ENCODE results near the gene FREM2.

The FREM2 gene

GRCh38 chr13:38686577-38687245 lies at the start of gene FREM2:
Gene FREM2, plus strand, starts transcription at chr13:38687077. Its CDS starts 268 bp downstream, at chr13:38687345.
- no peak for DNase-seq (ENCODE audit: low spot score)

GRCh38 chr13:38637576-38637975 lies 49.3 kb upstream of the FREM2 start:
- no peak for DNase-seq (ENCODE audit: low spot score)

DNA sequence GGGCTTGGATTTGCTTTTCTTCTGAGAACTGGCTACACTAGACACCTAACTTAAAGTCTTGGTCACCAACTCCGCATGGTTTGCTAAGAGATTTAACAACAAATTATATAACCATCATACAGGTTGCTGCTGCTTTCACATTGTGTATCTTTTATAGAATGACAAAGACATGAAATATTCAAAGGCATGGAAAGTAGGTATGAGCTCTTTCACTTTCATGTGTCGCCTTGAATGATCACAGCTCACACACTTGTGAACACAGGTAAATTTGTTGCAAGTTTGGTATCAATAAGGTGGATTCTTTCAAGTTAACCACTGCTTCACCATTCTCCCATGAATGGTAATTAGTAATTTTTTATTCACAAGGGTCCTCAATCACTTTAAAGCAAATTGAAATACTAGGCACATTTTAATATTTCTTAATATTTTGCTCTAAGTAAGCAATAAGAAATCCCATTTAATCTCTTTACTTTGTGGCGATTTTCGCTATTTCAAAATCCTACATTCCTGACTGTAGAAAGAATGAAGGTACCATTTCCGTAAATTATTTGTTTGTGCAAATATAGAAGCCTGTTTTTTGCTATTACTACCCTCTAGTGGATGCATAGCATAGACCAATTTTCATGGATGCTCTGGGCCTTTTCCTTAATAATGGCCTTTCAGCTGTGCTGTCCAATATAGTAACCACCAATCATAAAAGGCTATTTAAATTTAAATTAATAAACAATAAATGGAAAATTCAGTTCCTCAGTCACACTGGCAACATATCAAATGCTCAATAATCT lies 45.5 kb upstream of the FREM2 start:
- DNase-seq (ENCODE audit: low spot score): no peak

DNA sequence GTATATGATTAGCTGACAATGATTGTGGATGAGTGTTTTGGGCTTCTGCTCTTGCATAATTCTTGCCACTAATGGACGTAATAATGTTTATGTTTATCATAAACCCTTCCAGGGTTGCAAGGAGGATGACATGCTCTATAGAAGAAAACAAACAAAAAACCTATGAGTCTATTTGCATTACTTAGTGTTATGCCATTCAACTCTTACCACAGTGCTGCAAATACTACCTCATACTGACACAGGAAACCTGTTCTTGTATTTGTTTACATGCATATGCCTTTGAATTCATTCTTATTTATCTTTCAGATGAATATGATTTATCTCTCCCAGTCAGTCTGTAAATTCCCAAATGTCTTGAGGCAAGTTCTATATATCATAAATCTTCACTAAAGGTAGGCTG lies 39.6 kb upstream of the FREM2 start:
- no peak for DNase-seq (ENCODE audit: low spot score)

GRCh38 chr13:38648912-38649311 lies 38.0 kb upstream of the FREM2 start:
- no peak for DNase-seq (ENCODE audit: low spot score)

DNA sequence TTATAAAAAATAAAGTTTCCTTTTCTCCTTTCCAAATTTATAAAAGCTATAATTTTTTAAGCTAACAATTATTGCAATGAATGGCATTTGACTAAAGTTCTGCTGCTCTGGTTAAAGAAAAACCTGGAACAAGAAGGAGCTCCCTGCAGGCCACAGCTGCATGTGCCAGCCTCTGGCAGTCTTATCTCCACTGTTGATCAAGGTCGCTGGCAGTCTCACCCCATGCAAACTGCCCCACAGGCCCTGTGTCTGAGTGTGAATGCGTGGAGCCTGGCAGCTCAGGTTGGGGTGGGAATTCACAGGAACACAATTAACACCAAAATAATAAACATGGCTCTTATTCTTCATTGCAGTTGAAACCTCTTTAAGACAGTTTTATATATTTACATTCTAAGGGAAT lies 30.2 kb upstream of the FREM2 start:
- DNase-seq (ENCODE audit: low spot score): no peak

DNA sequence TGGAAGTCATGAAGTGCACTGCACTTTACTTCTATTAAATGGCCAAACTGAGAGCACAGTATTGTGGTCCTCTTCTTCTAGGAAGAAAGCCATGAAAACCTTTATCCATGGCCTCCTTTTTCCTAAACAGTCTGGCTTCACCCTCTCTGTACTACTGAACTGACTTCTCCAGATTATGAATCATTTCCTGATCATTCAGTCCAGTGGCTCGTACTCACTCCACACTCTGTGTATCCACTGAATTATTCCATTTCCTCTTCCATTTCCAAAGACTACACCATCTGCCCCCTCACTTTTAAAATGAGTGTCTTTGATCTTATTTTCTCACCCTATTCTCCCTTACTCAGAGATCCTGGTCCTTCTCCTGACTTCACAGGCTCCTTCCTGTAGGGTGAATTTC lies 29.7 kb upstream of the FREM2 start:
- no peak for DNase-seq (ENCODE audit: low spot score)

DNA sequence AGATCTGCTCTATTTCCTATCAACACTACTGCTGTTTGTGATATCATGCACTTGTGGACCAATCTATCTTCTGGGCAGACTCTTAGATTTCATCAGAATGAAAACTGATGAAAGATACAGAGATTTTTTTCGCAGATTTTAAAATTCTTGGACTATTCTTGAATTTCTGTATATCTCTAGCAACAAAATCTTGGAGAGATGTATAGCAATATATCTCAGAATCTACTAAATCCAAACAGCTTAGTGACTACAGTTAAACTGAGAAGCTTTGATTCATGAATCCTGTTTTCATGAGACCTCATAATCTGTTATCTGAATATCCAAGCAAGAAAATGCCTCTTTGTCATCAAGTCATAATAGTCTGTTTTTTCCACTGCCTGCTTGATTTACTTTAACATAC lies 28.0 kb upstream of the FREM2 start:
- no peak for DNase-seq (ENCODE audit: low spot score)

GRCh38 chr13:38661010-38661675 lies 25.7 kb upstream of the FREM2 start:
- no peak for DNase-seq (ENCODE audit: low spot score)

- no peak for DNase-seq (ENCODE audit: low spot score)
These were observed 24.5 kb upstream of the FREM2 start for GRCh38 chr13:38662362-38662761.

- DNase-seq (ENCODE audit: low spot score): no peak
These were observed 22.0 kb upstream of the FREM2 start for GRCh38 chr13:38664906-38665305.

GRCh38 chr13:38667526-38668109 lies 19.3 kb upstream of the FREM2 start:
- no peak for DNase-seq (ENCODE audit: low spot score)

DNA sequence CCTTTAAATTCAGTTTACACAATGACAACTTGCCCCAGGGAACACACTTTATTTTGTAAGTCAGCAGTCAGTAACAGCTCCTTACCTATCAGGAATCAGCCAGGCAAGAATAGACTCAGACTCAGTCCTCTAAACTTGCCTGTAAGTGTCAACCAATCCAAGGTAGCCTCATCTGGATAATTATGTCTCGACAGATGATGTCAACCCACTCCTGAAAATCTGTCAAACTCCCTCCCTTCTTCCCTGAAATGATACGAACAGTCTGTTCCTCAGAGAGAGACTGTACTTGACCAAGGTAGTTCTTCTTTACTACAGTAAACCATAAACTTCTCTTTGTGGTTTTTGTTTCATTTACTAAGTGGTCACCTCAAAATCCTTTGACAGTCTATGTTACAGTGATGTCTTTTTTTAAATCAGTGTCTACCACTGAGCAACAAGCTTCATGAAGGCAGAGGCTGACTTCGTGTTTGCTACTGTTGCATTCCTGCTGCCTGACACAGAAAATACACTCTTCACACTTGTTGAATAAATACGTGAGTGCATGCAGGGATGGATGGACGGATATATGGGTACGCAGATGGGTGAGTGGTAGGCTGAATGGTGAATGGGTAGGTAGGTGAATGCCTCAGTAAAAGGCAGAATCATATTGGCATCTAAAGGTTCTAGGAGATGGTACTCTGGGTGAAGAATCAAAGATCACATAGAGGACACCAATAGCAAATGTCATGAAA lies 17.5 kb upstream of the FREM2 start:
- no peak for DNase-seq (ENCODE audit: low spot score)

DNA sequence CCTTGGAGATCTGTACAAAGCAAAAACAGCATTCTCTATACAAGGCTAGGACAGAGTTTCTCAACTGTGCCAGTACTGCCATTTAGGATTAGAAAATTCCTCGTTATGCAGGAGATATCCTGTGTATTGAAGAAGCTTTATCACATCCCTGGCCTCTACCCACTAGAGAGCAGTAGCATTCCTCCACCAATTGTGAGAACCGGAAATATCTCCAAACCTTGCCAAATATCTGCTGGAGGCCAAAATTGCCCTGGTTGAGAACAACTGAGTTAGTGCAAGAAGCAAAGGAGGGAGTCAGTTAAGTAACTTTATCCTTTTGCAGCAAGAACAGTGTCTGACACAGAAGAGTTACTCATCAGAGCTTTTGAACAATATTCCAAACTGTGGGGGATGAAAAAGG lies 16.2 kb upstream of the FREM2 start:
- no peak for DNase-seq (ENCODE audit: low spot score)

DNA sequence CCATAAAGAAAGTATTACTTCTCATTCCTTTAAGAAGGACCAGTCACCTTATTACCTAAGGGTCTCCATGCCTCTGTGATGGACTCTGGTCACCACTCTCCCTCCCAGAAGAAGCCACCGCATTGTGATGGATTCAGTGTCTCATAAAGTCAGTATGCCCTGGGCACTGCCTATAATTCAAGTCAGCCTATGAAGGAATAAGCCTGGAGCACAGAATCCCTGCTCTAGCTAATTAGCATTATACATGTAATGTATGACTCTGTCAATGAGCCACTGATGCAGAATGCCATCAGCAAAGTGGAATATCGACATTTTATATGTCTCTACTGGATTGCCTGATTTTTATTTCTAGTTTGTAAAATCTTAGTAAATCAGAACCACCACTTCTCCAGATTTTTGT lies 14.9 kb upstream of the FREM2 start:
- no peak for DNase-seq (ENCODE audit: low spot score)

DNA sequence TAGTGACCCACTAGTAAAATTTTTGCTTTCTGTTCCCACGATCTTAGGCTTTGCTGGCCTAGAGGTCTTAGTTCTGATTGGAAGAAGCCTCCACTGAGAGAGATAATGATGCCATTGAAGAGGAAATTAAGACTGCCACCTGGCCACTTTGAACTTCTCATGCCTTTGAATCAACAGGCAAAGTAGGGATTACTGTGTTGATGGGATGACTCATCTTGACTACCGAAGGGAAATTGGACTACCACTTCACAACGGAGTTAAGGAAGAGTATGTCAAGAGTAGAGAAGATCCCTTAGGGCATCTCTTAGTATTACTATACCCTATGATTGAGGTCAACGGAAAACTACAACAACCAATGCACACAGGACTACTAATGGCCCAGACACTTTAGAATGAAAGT lies 12.7 kb upstream of the FREM2 start:
- no peak for DNase-seq (ENCODE audit: low spot score)

- DNase-seq (ENCODE audit: low spot score): no peak
These were observed 6.0 kb upstream of the FREM2 start for GRCh38 chr13:38680912-38681311.

DNA sequence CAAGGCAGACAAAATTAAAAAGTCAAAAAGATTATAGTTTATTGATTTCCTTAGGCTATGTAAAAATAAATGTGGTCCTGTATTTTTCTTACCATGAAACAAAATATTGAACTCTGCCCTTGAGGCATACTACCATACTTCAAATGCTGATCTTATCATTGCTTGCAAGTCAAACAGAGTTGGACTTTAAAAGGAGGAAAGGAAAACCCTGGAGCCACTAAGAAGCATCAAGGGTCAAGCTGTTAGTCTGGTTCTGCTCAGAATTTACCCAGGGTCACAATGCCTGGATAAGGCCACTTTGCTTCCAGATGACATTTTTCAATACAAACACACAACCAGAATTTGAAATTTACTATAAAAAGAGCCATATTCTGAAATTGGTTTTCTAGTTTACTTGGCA lies 2.2 kb upstream of the FREM2 start:
- DNase-seq (ENCODE audit: low spot score): no peak

DNA sequence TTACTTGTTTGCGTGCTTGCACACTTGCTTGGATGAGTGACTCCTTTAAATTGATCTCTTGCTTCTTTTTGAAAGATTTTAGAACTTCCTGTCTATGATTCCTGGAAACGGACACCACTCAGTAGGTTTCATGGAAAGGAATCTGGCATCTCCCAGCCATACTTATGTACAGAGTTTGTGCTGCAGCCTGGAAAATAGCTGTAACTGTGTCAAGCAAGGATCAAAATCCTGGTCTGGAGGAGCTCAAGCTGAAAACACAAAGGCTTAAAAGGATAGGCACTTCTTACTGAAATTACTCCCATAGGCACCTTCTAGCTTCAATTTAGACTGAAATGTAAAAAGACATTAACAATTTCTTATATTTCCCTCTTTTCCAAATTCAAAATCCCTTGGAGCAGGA lies 1.4 kb upstream of the FREM2 start:
- no peak for DNase-seq (ENCODE audit: low spot score)

GRCh38 chr13:38685974-38686576 lies 802 bp upstream of the FREM2 start:
- DNase-seq (ENCODE audit: low spot score): peak; percentile 34

Data from putamen (tissue), 1 donor.